ENCODE measurements around the gene SIL1. TPM values are rescaled to one million over a fixed set of nuclear protein-coding genes. Genes with fewer than 3 reads are reported as not detected.

Gene SIL1
- total RNA-seq, 1 experiment from 2014 or later, result 114 TPM

- no peak overlapping the region for H3K4me3 Mint-ChIP-seq (ENCODE audit: unreplicated experiment)
- no peaks in the 10 kb centered on the region for H3K27me3 Mint-ChIP-seq (ENCODE audit: insufficient read depth, unreplicated experiment)
- ChIA-PET POLR2A (no interaction called here), CTCF (interaction anchor here (0.6 kb wide), 1 partner anchor 786 kb away, joined by 3 read pairs; no protein-coding TSS in a partner anchor)
- no peak for TF ChIP-seq CTCF (IDR thresholded peaks at IDR 0.05; ENCODE audit: unreplicated experiment)
- intact Hi-C loops (cut with micrococcal nuclease), result no loop called here
- H3K36me3 Mint-ChIP-seq (ENCODE audit: insufficient read depth, unreplicated experiment), result peaks cover 29% of the 10 kb centered on the region
- no peak for DNase-seq (ENCODE audit: unreplicated experiment)
- no TSS peak for BruUV-seq (replicated peaks)
- no peaks in the 10 kb centered on the region for H3K9me3 Mint-ChIP-seq (ENCODE audit: unreplicated experiment)
- no peaks in the 10 kb centered on the region for H3K4me1 Mint-ChIP-seq (ENCODE audit: insufficient read depth, unreplicated experiment)
- H3K27ac Mint-ChIP-seq (ENCODE audit: low read depth, unreplicated experiment), result no peak overlapping the region
Measured at GRCh38 chr5:138949988-138950387, 248.2 kb downstream of the SIL1 start.

- no peak for DNase-seq (ENCODE audit: unreplicated experiment)
- Mint-ChIP-seq H3K27me3 (ENCODE audit: insufficient read depth, unreplicated experiment) (no peaks in the 10 kb centered on the region), H3K27ac (ENCODE audit: low read depth, unreplicated experiment) (no peak overlapping the region), H3K4me1 (ENCODE audit: insufficient read depth, unreplicated experiment) (no peaks in the 10 kb centered on the region), H3K4me3 (ENCODE audit: unreplicated experiment) (no peak overlapping the region), H3K9me3 (ENCODE audit: unreplicated experiment) (no peaks in the 10 kb centered on the region), H3K36me3 (ENCODE audit: insufficient read depth, unreplicated experiment) (peaks cover 36% of the 10 kb centered on the region)
- CTCF ChIA-PET, result interaction anchor here (0.5 to 0.6 kb wide), 2 partner anchors 17 to 29 kb away, joined by 3 to 4 read pairs; no protein-coding TSS in a partner anchor
- intact Hi-C loops (cut with micrococcal nuclease), result no loop called here
- POLR2A ChIA-PET, result interaction anchor here (1.0 kb wide), 1 partner anchor 189 kb away, joined by 3 read pairs; no protein-coding TSS in a partner anchor
- BruUV-seq (replicated peaks), result no TSS peak
- TF ChIP-seq CTCF (IDR thresholded peaks at IDR 0.05; ENCODE audit: unreplicated experiment), result no peak
Measured at GRCh38 chr5:138949223-138949574, 249.0 kb downstream of the SIL1 start.

DNA sequence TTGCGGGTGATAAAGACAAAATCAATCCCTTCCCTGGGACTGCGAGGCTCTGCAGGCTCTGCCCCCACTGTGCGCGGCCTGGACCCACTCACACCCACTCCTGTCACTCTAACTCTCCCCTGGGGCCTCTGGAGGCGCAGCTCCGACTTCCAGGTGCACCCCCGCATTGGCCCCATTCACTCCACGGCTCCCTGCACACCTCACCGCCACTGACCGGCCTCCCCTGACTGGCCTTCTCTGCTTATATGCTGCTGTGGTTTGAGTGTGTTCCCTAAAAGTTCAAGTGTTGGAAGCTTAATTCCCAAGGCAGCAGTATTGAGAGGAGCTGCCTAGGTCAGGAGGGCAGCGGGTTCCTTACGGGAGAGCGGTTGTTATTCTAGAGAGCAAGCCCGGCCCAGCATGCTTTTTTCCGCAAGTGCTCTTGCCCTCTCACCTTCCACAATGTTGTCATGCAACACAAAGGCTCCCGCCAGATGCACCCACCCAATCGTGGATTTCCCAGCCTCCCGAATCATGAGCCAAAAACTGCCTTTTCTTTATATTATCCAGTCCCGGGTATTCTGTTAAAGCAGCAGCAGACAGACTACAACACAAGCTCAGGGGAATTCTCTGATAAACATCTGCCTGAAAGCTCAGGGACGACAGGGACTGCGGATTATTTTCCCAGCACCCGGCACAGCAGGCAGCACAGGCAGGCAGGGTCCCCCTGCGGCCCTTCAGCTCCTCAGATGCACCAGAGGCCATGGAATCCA, 249.5 kb downstream of the SIL1 start:
- no peak for TF ChIP-seq CTCF (IDR thresholded peaks at IDR 0.05; ENCODE audit: unreplicated experiment)
- Mint-ChIP-seq H3K4me3 (ENCODE audit: unreplicated experiment) (no peak overlapping the region), H3K27me3 (ENCODE audit: insufficient read depth, unreplicated experiment) (no peaks in the 10 kb centered on the region), H3K27ac (ENCODE audit: low read depth, unreplicated experiment) (no peak overlapping the region), H3K9me3 (ENCODE audit: unreplicated experiment) (no peaks in the 10 kb centered on the region), H3K4me1 (ENCODE audit: insufficient read depth, unreplicated experiment) (no peaks in the 10 kb centered on the region), H3K36me3 (ENCODE audit: insufficient read depth, unreplicated experiment) (peaks cover 39% of the 10 kb centered on the region)
- POLR2A ChIA-PET, result interaction anchor here (1.0 kb wide), 1 partner anchor 189 kb away, joined by 3 read pairs; no protein-coding TSS in a partner anchor
- intact Hi-C loops (cut with micrococcal nuclease), result no loop called here
- no peak for DNase-seq (ENCODE audit: unreplicated experiment)
- no TSS peak for BruUV-seq (replicated peaks)
- CTCF ChIA-PET, result interaction anchor here (0.5 to 0.6 kb wide), 2 partner anchors 16 to 30 kb away, joined by 3 to 4 read pairs; no protein-coding TSS in a partner anchor

DNA sequence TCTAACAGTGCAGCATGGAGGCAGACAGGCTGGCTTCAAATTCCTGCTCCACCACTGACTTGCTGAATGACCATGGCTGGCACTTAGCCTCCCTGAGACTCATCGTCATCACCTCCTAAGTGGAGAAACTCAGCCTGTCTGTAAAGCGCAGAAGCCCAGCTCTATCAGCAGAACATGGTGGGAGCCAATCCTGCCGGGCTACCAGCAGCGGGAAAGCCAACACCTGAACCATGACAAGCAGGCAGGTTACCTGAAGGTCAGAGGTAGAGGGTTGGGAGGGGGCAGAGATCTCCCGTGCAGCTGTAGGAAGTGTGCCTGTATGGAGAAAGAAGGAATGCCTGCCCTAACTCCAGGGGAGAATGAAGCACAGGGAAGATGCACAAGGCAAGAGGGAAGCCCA, 250.4 kb downstream of the SIL1 start:
- Mint-ChIP-seq H3K36me3 (ENCODE audit: insufficient read depth, unreplicated experiment) (peaks cover 40% of the 10 kb centered on the region), H3K4me1 (ENCODE audit: insufficient read depth, unreplicated experiment) (no peaks in the 10 kb centered on the region), H3K9me3 (ENCODE audit: unreplicated experiment) (no peaks in the 10 kb centered on the region), H3K27me3 (ENCODE audit: insufficient read depth, unreplicated experiment) (no peaks in the 10 kb centered on the region), H3K4me3 (ENCODE audit: unreplicated experiment) (no peak overlapping the region), H3K27ac (ENCODE audit: low read depth, unreplicated experiment) (no peak overlapping the region)
- CTCF ChIA-PET, result interaction anchor here (0.7 kb wide), 1 partner anchor 47 kb away, joined by 3 read pairs; no protein-coding TSS in a partner anchor
- DNase-seq (ENCODE audit: unreplicated experiment), result no peak
- no TSS peak for BruUV-seq (replicated peaks)
- POLR2A ChIA-PET, result no interaction called here
- TF ChIP-seq CTCF (IDR thresholded peaks at IDR 0.05; ENCODE audit: unreplicated experiment), result no peak
- intact Hi-C loops (cut with micrococcal nuclease), result no loop called here

Data from MCF 10A (cell line).